H1 (cell line): ENCODE measurements around the gene TCF7L2. TPM values are rescaled to one million over a fixed set of nuclear protein-coding genes. Genes with fewer than 3 reads are reported as not detected.

Experiments
- CTCF ChIA-PET: fragments of 300-600 bp; sonication (Branson Sonifier 250); formaldehyde crosslinking; loops from one replicate; lab custom pipeline; 2021; ENCODE audit not compliant: partially characterized antibody; lab: Charles Lee
- POLR2A ChIA-PET: fragments of 300-600 bp; sonication (Branson Sonifier 250); formaldehyde crosslinking; loops from one replicate; lab custom pipeline; 2021; ENCODE audit warnings: inconsistent platforms; ENCODE audit not compliant: partially characterized antibody; lab: Charles Lee
- DNase-seq, 2 experiments: peaks; one replicate each; pipeline versions ENCODE4 v3.0.0 to v3.0.0-alpha.2; 2010 to 2022; ENCODE audit warnings: low spot score in 2 of 2, low read depth in 1 of 2, mixed read lengths in 1 of 2
- FAIRE-seq: peaks from 2 replicates; lab custom pipeline; 2011; peaks lifted over from hg19 to GRCh38; lab: Jason Lieb, UNC
- H2AFZ ChIP-seq: 2 replicates; pipeline ENCODE4 v1.8.1; 2012; ENCODE audit warnings: low read length, inconsistent platforms
- H2AK5ac ChIP-seq: 2 replicates; pipeline ENCODE4 v1.6.1; 2013; ENCODE audit warnings: low read depth, low read length
- H2BK120ac ChIP-seq: replicated peaks from 2 replicates; pipeline ENCODE3; 2013; ENCODE audit warnings: low read depth, low read length, inconsistent platforms
- H2BK12ac ChIP-seq: 2 replicates; pipeline ENCODE4 v1.6.1; 2013; ENCODE audit warnings: low read depth, low read length
- H2BK15ac ChIP-seq: 2 replicates; pipeline ENCODE4 v1.6.1; 2013; ENCODE audit warnings: low read length
- H2BK20ac ChIP-seq: 2 replicates; pipeline ENCODE4 v1.6.1; 2013; ENCODE audit warnings: low read length
- H2BK5ac ChIP-seq: 2 replicates; pipeline ENCODE4 v1.6.1; 2013; ENCODE audit warnings: low read depth, low read length
- H3K14ac ChIP-seq: 2 replicates; pipeline ENCODE4 v1.6.1; 2013; ENCODE audit warnings: inconsistent platforms; ENCODE audit not compliant: insufficient read length
- H3K18ac ChIP-seq: 2 replicates; pipeline ENCODE4 v1.6.1; 2013; ENCODE audit warnings: low read length; ENCODE audit errors: extremely low read depth
- H3K23ac ChIP-seq: 2 replicates; pipeline ENCODE4 v1.6.1; 2013; ENCODE audit warnings: inconsistent platforms; ENCODE audit not compliant: insufficient read length
- H3K23me2 ChIP-seq: 2 replicates; pipeline ENCODE4 v1.6.1; 2013; ENCODE audit warnings: low read depth, low read length
- H3K27ac ChIP-seq: 2 replicates; pipeline ENCODE4 v1.6.1; 2011; ENCODE audit warnings: low read depth, low read length, inconsistent platforms
- H3K27me3 ChIP-seq, 4 experiments: replicated peaks in 1 of 4; 1 replicate in 1 of 4; 2 replicates in 3 of 4; pipeline versions ENCODE4 v1.6.1 to v1.8.1; 2011 to 2013; ENCODE audit warnings: low read length in 3 of 4, mild to moderate bottlenecking in 3 of 4, inconsistent platforms in 2 of 4, mixed read lengths in 2 of 4, moderate library complexity in 1 of 4; ENCODE audit not compliant: control insufficient read depth in 3 of 4, insufficient read depth in 3 of 4; ENCODE audit errors: extremely low read depth in 1 of 4
- H3K36me3 ChIP-seq, 4 experiments: 2 replicates each; pipeline versions ENCODE4 v1.6.1 to v1.8.1; 2011 to 2013; ENCODE audit warnings: mild to moderate bottlenecking in 4 of 4, low read length in 3 of 4, moderate library complexity in 2 of 4, control low read depth in 1 of 4, inconsistent platforms in 1 of 4; ENCODE audit not compliant: insufficient read depth in 4 of 4, control insufficient read depth in 2 of 4
- H3K4ac ChIP-seq: replicated peaks from 2 replicates; pipeline ENCODE3; 2013; ENCODE audit warnings: low read length, low read depth, mixed read lengths, inconsistent platforms; ENCODE audit not compliant: insufficient read length
- H3K4me1 ChIP-seq, 4 experiments: replicated peaks in 1 of 4; 1 replicate in 1 of 4; 2 replicates in 3 of 4; pipeline versions ENCODE4 v1.6.1 to v1.8.1; 2011 to 2013; ENCODE audit warnings: low read length in 3 of 4, inconsistent platforms in 2 of 4, mixed read lengths in 1 of 4; ENCODE audit not compliant: insufficient read depth in 4 of 4, control insufficient read depth in 3 of 4
- H3K4me2 ChIP-seq, 2 experiments: 2 replicates each; pipeline versions ENCODE4 v1.6.1 to v1.8.1; 2011 to 2013; ENCODE audit warnings: low read depth in 2 of 2, low read length in 2 of 2, control low read depth in 1 of 2, inconsistent platforms in 1 of 2, mild to moderate bottlenecking in 1 of 2; ENCODE audit not compliant: insufficient read depth in 1 of 2
- H3K4me3 ChIP-seq, 4 experiments: fragments of 200-600, 300-600 bp in 1 of 4; sonication (generic), shearing (Covaris generic), sonication (Bioruptor Twin) in 1 of 4; 2 replicates each; pipeline versions ENCODE4 v1.5.1 to v1.8.1; 2011 to 2016; ENCODE audit warnings: low read length in 4 of 4, low read depth in 3 of 4, control low read depth in 2 of 4, inconsistent platforms in 2 of 4, mild to moderate bottlenecking in 2 of 4, mixed read lengths in 1 of 4, moderate library complexity in 1 of 4; ENCODE audit not compliant: insufficient read depth in 2 of 4; ENCODE audit errors: extremely low read depth in 1 of 4
- H3K56ac ChIP-seq: replicated peaks from 2 replicates; pipeline ENCODE3; 2013; ENCODE audit warnings: low read depth, mild to moderate bottlenecking, mixed read lengths, low read length, inconsistent platforms; ENCODE audit not compliant: insufficient read length
- H3K79me1 ChIP-seq: 2 replicates; pipeline ENCODE4 v1.6.1; 2013; ENCODE audit warnings: low read depth, low read length, control low read depth
- H3K79me2 ChIP-seq, 2 experiments: 2 replicates each; pipeline versions ENCODE4 v1.6.1 to v1.8.1; 2012 to 2013; ENCODE audit warnings: low read length in 2 of 2, mild to moderate bottlenecking in 2 of 2, inconsistent platforms in 1 of 2; ENCODE audit not compliant: insufficient read depth in 2 of 2, control insufficient read depth in 1 of 2
- H3K9ac ChIP-seq, 4 experiments: replicated peaks in 1 of 4; 1 replicate in 1 of 4; 2 replicates in 3 of 4; pipeline versions ENCODE4 v1.6.1 to v1.8.1; 2011 to 2013; ENCODE audit warnings: low read depth in 3 of 4, low read length in 3 of 4, control low read depth in 2 of 4, mild to moderate bottlenecking in 2 of 4, moderate library complexity in 2 of 4, inconsistent platforms in 1 of 4; ENCODE audit errors: extremely low read depth in 1 of 4
- H3K9me3 ChIP-seq, 2 experiments: 2 replicates each; pipeline versions ENCODE4 v1.6.1 to v1.8.1; 2012 to 2013; ENCODE audit warnings: mild to moderate bottlenecking in 2 of 2, moderate library complexity in 2 of 2, control low read depth in 1 of 2, inconsistent platforms in 1 of 2, low read depth in 1 of 2, low read length in 1 of 2, mixed read lengths in 1 of 2; ENCODE audit not compliant: insufficient read depth in 2 of 2
- H4K20me1 ChIP-seq, 2 experiments: replicated peaks in 1 of 2; 2 replicates each; pipeline versions ENCODE3 to v1.8.1; 2011 to 2013; ENCODE audit warnings: inconsistent platforms in 2 of 2, low read length in 2 of 2, mild to moderate bottlenecking in 1 of 2; ENCODE audit not compliant: insufficient read depth in 2 of 2, control insufficient read depth in 1 of 2
- H4K5ac ChIP-seq: 2 replicates; pipeline ENCODE4 v1.6.1; 2013; ENCODE audit warnings: low read length, low read depth, mixed read lengths, inconsistent platforms; ENCODE audit not compliant: insufficient read length
- H4K8ac ChIP-seq: 2 replicates; pipeline ENCODE4 v1.8.0; 2013; ENCODE audit warnings: mild to moderate bottlenecking, moderate library complexity, low read length, inconsistent platforms; ENCODE audit not compliant: insufficient read depth; ENCODE audit errors: extremely low read depth
- H4K91ac ChIP-seq: replicated peaks from 2 replicates; pipeline ENCODE3; 2013; ENCODE audit warnings: low read length, mixed read lengths, inconsistent platforms; ENCODE audit not compliant: insufficient read length
- CHD1 ChIP-seq: IDR thresholded peaks from 2 replicates; pipeline ENCODE4 v1.6.1; 2012; ENCODE audit warnings: low read depth, low read length, improper control_type of control experiment
- CREB1 ChIP-seq: IDR thresholded peaks from 2 replicates; pipeline ENCODE4 v1.6.1; 2012; ENCODE audit warnings: inconsistent platforms
- GABPA ChIP-seq: IDR thresholded peaks from 2 replicates; pipeline ENCODE4 v1.6.1; 2011; ENCODE audit warnings: mild to moderate bottlenecking, low read length, moderate library complexity, borderline replicate concordance; ENCODE audit not compliant: insufficient read depth
- POU5F1 ChIP-seq: IDR thresholded peaks from 2 replicates; pipeline ENCODE4 v1.6.1; 2011; ENCODE audit warnings: low read depth, mild to moderate bottlenecking, low read length, moderate library complexity
- SIN3A ChIP-seq, 2 experiments: IDR thresholded peaks in 1 of 2; conservative IDR thresholded peaks in 1 of 2; 2 replicates each; pipeline ENCODE4 v1.6.1; 2011 to 2012; ENCODE audit warnings: low read length in 2 of 2, improper control_type of control experiment in 1 of 2, low read depth in 1 of 2, mild to moderate bottlenecking in 1 of 2
- WGBS, 2 experiments: shearing (Covaris generic) in 1 of 2; methylation state at CpG; one replicate each; pipeline versions ENCODE4 v1.1.6 to v1.1.7; 2013 to 2015; ENCODE audit warnings: low lambda C conversion rate in 2 of 2, mixed read lengths in 2 of 2, inconsistent platforms in 1 of 2, low coverage in 1 of 2, missing lambda C conversion rate in 1 of 2; ENCODE audit not compliant: insufficient replicate concordance in 2 of 2, insufficient coverage in 1 of 2, insufficient read length in 1 of 2; ENCODE audit errors: extremely low coverage in 1 of 2, missing lambda C conversion rate in 1 of 2; 5-methylcytosine and 5-hydroxymethylcytosine counted together
- polyA plus RNA-seq, 7 experiments: library from polyadenylated mRNA; depleted of rRNA in 3 of 7; stranded (reverse) in 5 of 7; unstranded in 2 of 7; fragments of >200 nt in 5 of 7; fragments of 200-250 nt in 2 of 7; gene quantifications; 1 replicate in 5 of 7; 2 replicates in 1 of 7; 4 replicates in 1 of 7; pipeline versions ENCODE4 v1.2.1 to v1.2.3, GENCODE V29; 2011 to 2013; ENCODE audit warnings: missing spikeins in 2 of 7, mixed read lengths in 2 of 7
- total RNA-seq: library from RNA; stranded (reverse); fragmentation: NEBNext Ultra II Directional; extraction: Animal tissue kit (Norgen Biotek cat#: 25700); gene quantifications from 2 replicates; pipeline ENCODE4 v1.2.1, GENCODE V29; 2021

TCF7L2 gene
- total and polyA plus RNA-seq, 2 of the 8 experiments (the other 6 are each of a cell fraction or from before 2014, with no cell fraction given): 33.9 to 67.3 TPM

DNA sequence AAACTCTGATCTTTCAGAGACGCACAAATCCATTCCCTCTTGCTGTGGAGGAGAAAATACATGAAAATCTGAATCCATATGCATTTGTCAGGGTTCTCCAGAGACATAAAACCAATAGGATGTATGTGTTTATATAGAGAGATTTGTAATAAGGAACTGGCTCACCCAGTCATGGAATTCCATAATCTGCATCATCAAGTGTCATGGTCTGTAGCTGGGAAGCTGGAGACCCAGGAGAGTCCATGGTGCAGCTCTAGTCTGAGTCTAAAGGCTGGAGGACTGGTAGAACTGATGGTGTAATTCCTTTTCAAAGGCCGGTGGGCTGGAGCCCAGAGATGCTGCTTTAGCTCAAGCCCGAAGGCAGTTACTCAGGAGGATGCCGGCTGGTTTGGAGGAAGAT lies 134.0 kb downstream of the TCF7L2 start:
- Histone ChIP-seq H4K5ac (no peak overlapping the region), H4K20me1 (peaks cover 2 to 11% of the 10 kb centered on the region in 2 experiments), H3K9ac (no peak overlapping the region), H3K79me2 (peaks cover 13 to 97% of the 10 kb centered on the region in 2 experiments; a peak in 3 of 4 replicates), H3K18ac (no peak overlapping the region), H3K4me1 (peaks cover 5 to 28% (median 16%) of the 10 kb centered on the region in 4 experiments), H2BK5ac (no peak overlapping the region), H3K4ac (no peak overlapping the region), H4K8ac (no peak overlapping the region), H3K9me3 (no peaks in the 10 kb centered on the region), H4K91ac (no peak overlapping the region), H3K23ac (no peak overlapping the region), H3K79me1 (peaks cover 25% of the 10 kb centered on the region), H2BK15ac (no peak overlapping the region), H2BK20ac (no peak overlapping the region), H3K4me2 (no peak overlapping the region), H2AK5ac (no peak overlapping the region), H2BK12ac (no peak overlapping the region), H3K27me3 (no peaks in the 10 kb centered on the region), H3K27ac (no peak overlapping the region), H3K14ac (no peak overlapping the region), H2AFZ (no peak overlapping the region), H2BK120ac (no peak overlapping the region), H3K23me2 (no peaks in the 10 kb centered on the region), H3K4me3 (no peak overlapping the region), H3K36me3 (peaks cover 0 to 4% (median 1%) of the 10 kb centered on the region in 4 experiments; a peak in 1 of 8 replicates), H3K56ac (no peak overlapping the region)
- DNase-seq (no peak), FAIRE-seq (no peak)
- ChIA-PET CTCF (interaction anchor here (1.3 to 1.6 kb wide), 2 partner anchors 23 to 526 kb away, joined by 3 to 7 read pairs; no protein-coding TSS in a partner anchor), POLR2A (interaction anchor here (1.4 kb wide), 1 partner anchor 13 kb away, joined by 4 read pairs; no protein-coding TSS in a partner anchor)
- 97% methylated on average over 4 of the region's 4 CpGs; no CpG with 5 or more reads in 1 of the 2 experiments for WGBS, 2 experiments
- TF ChIP-seq SIN3A (conservative IDR thresholded peaks at IDR 0.05 in 1 of 2, IDR thresholded peaks at IDR 0.05 in 1 of 2; ENCODE audit: low read depth in 1 of 2, low read length in 2 of 2): no peak
- no peak for TF ChIP-seq CHD1
- TF ChIP-seq GABPA: no peak
- no peak for TF ChIP-seq CREB1
- TF ChIP-seq POU5F1: no peak
